Left ventricle myocardium inferior (tissue), 1 donor: Measurements from ENCODE around the gene UNC13B. TPM values are rescaled to one million over a fixed set of nuclear protein-coding genes. Genes with fewer than 3 reads are reported as not detected.

ENCODE experiments used
- DNase-seq: peaks from one replicate; pipeline ENCODE4 v3.0.0-alpha.2; 2020
- H3K27ac ChIP-seq: fragments of 200-600 bp; replicated peaks from 2 replicates; pipeline ENCODE4 v1.8.0; 2021
- H3K27me3 ChIP-seq: fragments of 200-600 bp; 2 replicates; pipeline ENCODE4 v1.8.0; 2021; ENCODE audit warnings: low read depth
- H3K36me3 ChIP-seq: fragments of 200-600 bp; 2 replicates; pipeline ENCODE4 v1.8.0; 2021
- H3K4me1 ChIP-seq: fragments of 200-600 bp; 2 replicates; pipeline ENCODE4 v1.8.0; 2021
- H3K4me3 ChIP-seq: fragments of 200-600 bp; 2 replicates; pipeline ENCODE4 v1.8.0; 2021; ENCODE audit warnings: mild to moderate bottlenecking, moderate library complexity
- H3K9me3 ChIP-seq: fragments of 200-600 bp; replicated peaks from 2 replicates; pipeline ENCODE4 v1.8.0; 2021
- CTCF ChIP-seq: fragments of 200-600 bp; IDR thresholded peaks from 2 replicates; pipeline ENCODE4 v1.8.0; 2021; ENCODE audit warnings: antibody characterized with exemption, mild to moderate bottlenecking, borderline replicate concordance
- intact Hi-C: fragments of 100-400 bp; cut with micrococcal nuclease; formaldehyde crosslinking; loops from one replicate; pipeline ENCODE4 v1.11.0; 2022
- total RNA-seq: library from RNA; stranded (reverse); fragmentation: NEBNext Ultra II Directional; extraction: Animal tissue kit (Norgen Biotek cat#: 25700); gene quantifications from one replicate; pipeline ENCODE4 v1.2.1, GENCODE V29; 2021
- donor health status: DM: no; HTN: yes; CAD: no; lungs with severe emphysema.

Gene UNC13B
- total RNA-seq, 1 donor from 2014 or later: 21.6 TPM

GRCh38 chr9:35295369-35296036 lies 133.7 kb downstream of the UNC13B start:
- Histone ChIP-seq H3K27ac (no peak overlapping the region), H3K27me3 (no peaks in the 10 kb centered on the region), H3K4me1 (peaks cover 11% of the 10 kb centered on the region), H3K9me3 (no peaks in the 10 kb centered on the region), H3K36me3 (peaks cover 15% of the 10 kb centered on the region), H3K4me3 (no peak overlapping the region)
- DNase-seq: no peak
- intact Hi-C loops: no loop called here
- no peak for TF ChIP-seq CTCF

- no peak for DNase-seq
- intact Hi-C loops: no loop called here
- H3K4me1 ChIP-seq: no peaks in the 10 kb centered on the region
- H3K27ac ChIP-seq: no peak overlapping the region
- no peaks in the 10 kb centered on the region for H3K9me3 ChIP-seq
- no peak for TF ChIP-seq CTCF
- H3K4me3 ChIP-seq: no peak overlapping the region
- H3K36me3 ChIP-seq: peaks cover 9% of the 10 kb centered on the region
- H3K27me3 ChIP-seq: no peaks in the 10 kb centered on the region
Observed at GRCh38 chr9:35303567-35303966, 141.8 kb downstream of the UNC13B start.

- no peak for TF ChIP-seq CTCF
- no peaks in the 10 kb centered on the region for H3K9me3 ChIP-seq
- no peak overlapping the region for H3K27ac ChIP-seq
- peaks cover 8% of the 10 kb centered on the region for H3K36me3 ChIP-seq
- peaks cover 6% of the 10 kb centered on the region for H3K4me1 ChIP-seq
- no peaks in the 10 kb centered on the region for H3K27me3 ChIP-seq
- intact Hi-C loops: no loop called here
- H3K4me3 ChIP-seq: no peak overlapping the region
- no peak for DNase-seq
Observed at GRCh38 chr9:35306283-35306682, 144.5 kb downstream of the UNC13B start.

GRCh38 chr9:35308316-35308715 lies 146.5 kb downstream of the UNC13B start:
- Histone ChIP-seq H3K4me3 (no peak overlapping the region), H3K9me3 (no peaks in the 10 kb centered on the region), H3K27ac (no peak overlapping the region), H3K4me1 (peaks cover 25% of the 10 kb centered on the region), H3K36me3 (peaks cover 8% of the 10 kb centered on the region), H3K27me3 (no peaks in the 10 kb centered on the region)
- no peak for DNase-seq
- no peak for TF ChIP-seq CTCF
- intact Hi-C loops: no loop called here

GRCh38 chr9:35311891-35312639 lies 150.3 kb downstream of the UNC13B start:
- Histone ChIP-seq H3K27ac (peak overlapping the region; percentile 44), H3K36me3 (peaks cover 15% of the 10 kb centered on the region)
- no peak for DNase-seq

More at GRCh38 chr9:35311891-35312639, 150.3 kb downstream of the UNC13B start:
- TF ChIP-seq CTCF: peak; percentile 41
- Histone ChIP-seq H3K4me3 (no peak overlapping the region), H3K4me1 (peaks cover 31% of the 10 kb centered on the region), H3K9me3 (no peaks in the 10 kb centered on the region), H3K27me3 (no peaks in the 10 kb centered on the region)
- intact Hi-C loops: no loop called here
